Upper lobe of left lung (tissue), 4 donors: ENCODE data around the gene YJEFN3.

Experiments used
- EP300 ChIP-seq, 4 donors: sonication (generic); formaldehyde crosslinking; IDR thresholded peaks; one replicate each; pipeline ENCODE4 v1.5.1; 2017; ENCODE audit warnings: antibody characterized with exemption in 4 of 4, control low read depth in 2 of 4
- POLR2A ChIP-seq, 4 donors: fragments of 450-650 bp; IDR thresholded peaks; one replicate each; pipeline ENCODE4 v1.5.1; 2016 to 2017; ENCODE audit warnings: antibody characterized with exemption in 4 of 4, mild to moderate bottlenecking in 2 of 4
- POLR2AphosphoS5 ChIP-seq, 2 donors: sonication (generic); formaldehyde crosslinking; IDR thresholded peaks; one replicate each; pipeline ENCODE4 v1.5.1; 2017; ENCODE audit warnings: antibody characterized with exemption in 2 of 2
- TF ChIP-seq, protein P1 (sequence below), 6 experiments: fragments of 450-650 bp in 4 of 6; fragments of 200-600 bp in 2 of 6; sonication (generic) in 2 of 6; IDR thresholded peaks; one replicate each; pipeline ENCODE4 v1.5.1; 2016 to 2019; ENCODE audit warnings: antibody characterized with exemption in 6 of 6

DNA sequence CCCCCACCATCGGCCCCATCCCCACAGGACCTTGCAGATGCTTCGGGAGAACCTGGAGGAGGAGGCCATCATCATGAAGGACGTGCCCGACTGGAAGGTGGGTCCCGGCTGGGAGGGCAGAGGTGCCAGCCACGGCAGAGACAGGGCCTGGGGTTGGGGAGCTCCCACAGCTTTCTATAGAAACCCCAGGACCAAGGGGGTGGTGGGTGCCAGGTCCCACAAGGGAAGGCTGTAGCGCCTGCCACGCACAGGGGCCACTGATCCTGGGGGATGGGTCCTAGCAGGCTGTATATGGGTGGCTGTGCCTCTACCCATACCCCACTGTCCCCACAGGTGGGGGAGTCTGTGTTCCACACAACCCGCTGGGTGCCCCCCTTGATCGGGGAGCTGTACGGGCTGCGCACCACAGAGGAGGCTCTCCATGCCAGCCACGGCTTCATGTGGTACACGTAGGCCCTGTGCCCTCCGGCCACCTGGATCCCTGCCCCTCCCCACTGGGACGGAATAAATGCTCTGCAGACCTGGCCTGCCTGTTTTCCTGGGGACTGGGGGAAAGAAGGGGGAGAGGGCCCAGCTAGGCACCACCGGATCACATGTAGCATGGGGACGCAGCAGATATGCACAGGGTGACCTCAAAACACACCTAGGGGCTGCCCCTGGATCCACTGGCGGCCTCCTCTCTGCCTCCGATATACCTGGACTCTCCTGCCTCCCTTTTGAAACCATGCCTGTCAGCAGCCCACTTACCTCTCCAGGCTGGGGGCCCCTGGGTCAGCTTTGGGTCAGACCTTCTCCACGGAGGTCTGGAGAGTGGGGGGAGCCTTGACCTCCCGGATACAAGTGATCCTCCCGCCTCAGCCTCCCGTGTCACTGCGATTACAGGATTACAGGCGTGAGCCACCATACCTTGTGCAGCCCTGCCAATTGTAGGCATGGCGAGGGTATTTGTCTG is 761 bp upstream of the YJEFN3 start:
- TF ChIP-seq, protein P1, sequence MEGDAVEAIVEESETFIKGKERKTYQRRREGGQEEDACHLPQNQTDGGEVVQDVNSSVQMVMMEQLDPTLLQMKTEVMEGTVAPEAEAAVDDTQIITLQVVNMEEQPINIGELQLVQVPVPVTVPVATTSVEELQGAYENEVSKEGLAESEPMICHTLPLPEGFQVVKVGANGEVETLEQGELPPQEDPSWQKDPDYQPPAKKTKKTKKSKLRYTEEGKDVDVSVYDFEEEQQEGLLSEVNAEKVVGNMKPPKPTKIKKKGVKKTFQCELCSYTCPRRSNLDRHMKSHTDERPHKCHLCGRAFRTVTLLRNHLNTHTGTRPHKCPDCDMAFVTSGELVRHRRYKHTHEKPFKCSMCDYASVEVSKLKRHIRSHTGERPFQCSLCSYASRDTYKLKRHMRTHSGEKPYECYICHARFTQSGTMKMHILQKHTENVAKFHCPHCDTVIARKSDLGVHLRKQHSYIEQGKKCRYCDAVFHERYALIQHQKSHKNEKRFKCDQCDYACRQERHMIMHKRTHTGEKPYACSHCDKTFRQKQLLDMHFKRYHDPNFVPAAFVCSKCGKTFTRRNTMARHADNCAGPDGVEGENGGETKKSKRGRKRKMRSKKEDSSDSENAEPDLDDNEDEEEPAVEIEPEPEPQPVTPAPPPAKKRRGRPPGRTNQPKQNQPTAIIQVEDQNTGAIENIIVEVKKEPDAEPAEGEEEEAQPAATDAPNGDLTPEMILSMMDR (IDR thresholded peaks at IDR 0.05): no peak
- no peak for TF ChIP-seq POLR2AphosphoS5 (IDR thresholded peaks at IDR 0.05)
- no peak for TF ChIP-seq POLR2A (IDR thresholded peaks at IDR 0.05)
- no peak for TF ChIP-seq EP300 (IDR thresholded peaks at IDR 0.05)
